Thoracic aorta (tissue), 2 donors: ENCODE measurements around the gene RCAN2. TPM values are rescaled to one million over a fixed set of nuclear protein-coding genes. Genes with fewer than 3 reads are reported as not detected.

ENCODE experiments used
- ATAC-seq: fragments of 150-250 bp; one replicate; pipeline ENCODE4 v1.8.0; 2017; ENCODE audit warnings: low read depth; ENCODE audit not compliant: insufficient number of reproducible peaks, low FRiP score
- DNase-seq: peaks from one replicate; pipeline ENCODE4 v3.0.0-alpha.2; 2020; ENCODE audit warnings: low spot score
- H3K27ac ChIP-seq, 2 donors: fragments of 200-600 bp; sonication (generic); 1 replicate in 1 of 2; 2 replicates in 1 of 2; pipeline ENCODE4 v1.5.1; 2016; ENCODE audit warnings: mild to moderate bottlenecking in 2 of 2, moderate library complexity in 2 of 2
- H3K27me3 ChIP-seq: fragments of 200-600 bp; sonication (generic); replicated peaks from 2 replicates; pipeline ENCODE4 v1.6.0; 2016; ENCODE audit warnings: mild to moderate bottlenecking; ENCODE audit not compliant: insufficient read depth
- H3K36me3 ChIP-seq: fragments of 200-600 bp; sonication (generic); one replicate; pipeline ENCODE4 v1.5.1; 2016
- H3K4me1 ChIP-seq, 2 donors: fragments of 200-600 bp; sonication (generic); 1 replicate in 1 of 2; 2 replicates in 1 of 2; pipeline versions ENCODE4 v1.5.1 to v1.6.0; 2016; ENCODE audit warnings: low read depth in 2 of 2, mild to moderate bottlenecking in 1 of 2; ENCODE audit not compliant: control insufficient read depth in 1 of 2
- H3K4me3 ChIP-seq: fragments of 200-600 bp; sonication (generic); 2 replicates; pipeline ENCODE4 v1.5.1; 2016; ENCODE audit warnings: mild to moderate bottlenecking
- H3K9me3 ChIP-seq: fragments of 200-600 bp; sonication (generic); 2 replicates; pipeline ENCODE4 v1.5.1; 2016
- total RNA-seq, 2 donors: library from RNA; depleted of rRNA; stranded (reverse); fragments of >200 nt; gene quantifications; one replicate each; pipeline versions ENCODE4 v1.1.0 to v1.2.3, GENCODE V29; 2016
- TF ChIP-seq, protein P1 (sequence below): fragments of 200-600 bp; sonication (generic); IDR thresholded peaks from one replicate; pipeline ENCODE4 v1.5.1; 2019; ENCODE audit warnings: antibody characterized with exemption

RCAN2 gene
- total RNA-seq, 2 donors from 2014 or later: 126 to 289 TPM

GRCh38 chr6:46466570-46466969, 24.7 kb downstream of the RCAN2 start:
- no peak for ATAC-seq
- peaks cover under 1 to 61% of the 10 kb centered on the region in 2 donors for H3K4me1 ChIP-seq
- TF ChIP-seq, protein P1, sequence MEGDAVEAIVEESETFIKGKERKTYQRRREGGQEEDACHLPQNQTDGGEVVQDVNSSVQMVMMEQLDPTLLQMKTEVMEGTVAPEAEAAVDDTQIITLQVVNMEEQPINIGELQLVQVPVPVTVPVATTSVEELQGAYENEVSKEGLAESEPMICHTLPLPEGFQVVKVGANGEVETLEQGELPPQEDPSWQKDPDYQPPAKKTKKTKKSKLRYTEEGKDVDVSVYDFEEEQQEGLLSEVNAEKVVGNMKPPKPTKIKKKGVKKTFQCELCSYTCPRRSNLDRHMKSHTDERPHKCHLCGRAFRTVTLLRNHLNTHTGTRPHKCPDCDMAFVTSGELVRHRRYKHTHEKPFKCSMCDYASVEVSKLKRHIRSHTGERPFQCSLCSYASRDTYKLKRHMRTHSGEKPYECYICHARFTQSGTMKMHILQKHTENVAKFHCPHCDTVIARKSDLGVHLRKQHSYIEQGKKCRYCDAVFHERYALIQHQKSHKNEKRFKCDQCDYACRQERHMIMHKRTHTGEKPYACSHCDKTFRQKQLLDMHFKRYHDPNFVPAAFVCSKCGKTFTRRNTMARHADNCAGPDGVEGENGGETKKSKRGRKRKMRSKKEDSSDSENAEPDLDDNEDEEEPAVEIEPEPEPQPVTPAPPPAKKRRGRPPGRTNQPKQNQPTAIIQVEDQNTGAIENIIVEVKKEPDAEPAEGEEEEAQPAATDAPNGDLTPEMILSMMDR: no peak
- peak overlapping the region in 1 of 2 donors; percentile 22 for H3K27ac ChIP-seq
- no peak for DNase-seq
- H3K27me3 ChIP-seq: no peaks in the 10 kb centered on the region
- H3K4me3 ChIP-seq: no peak overlapping the region
- no peaks in the 10 kb centered on the region for H3K36me3 ChIP-seq
- no peaks in the 10 kb centered on the region for H3K9me3 ChIP-seq

DNA sequence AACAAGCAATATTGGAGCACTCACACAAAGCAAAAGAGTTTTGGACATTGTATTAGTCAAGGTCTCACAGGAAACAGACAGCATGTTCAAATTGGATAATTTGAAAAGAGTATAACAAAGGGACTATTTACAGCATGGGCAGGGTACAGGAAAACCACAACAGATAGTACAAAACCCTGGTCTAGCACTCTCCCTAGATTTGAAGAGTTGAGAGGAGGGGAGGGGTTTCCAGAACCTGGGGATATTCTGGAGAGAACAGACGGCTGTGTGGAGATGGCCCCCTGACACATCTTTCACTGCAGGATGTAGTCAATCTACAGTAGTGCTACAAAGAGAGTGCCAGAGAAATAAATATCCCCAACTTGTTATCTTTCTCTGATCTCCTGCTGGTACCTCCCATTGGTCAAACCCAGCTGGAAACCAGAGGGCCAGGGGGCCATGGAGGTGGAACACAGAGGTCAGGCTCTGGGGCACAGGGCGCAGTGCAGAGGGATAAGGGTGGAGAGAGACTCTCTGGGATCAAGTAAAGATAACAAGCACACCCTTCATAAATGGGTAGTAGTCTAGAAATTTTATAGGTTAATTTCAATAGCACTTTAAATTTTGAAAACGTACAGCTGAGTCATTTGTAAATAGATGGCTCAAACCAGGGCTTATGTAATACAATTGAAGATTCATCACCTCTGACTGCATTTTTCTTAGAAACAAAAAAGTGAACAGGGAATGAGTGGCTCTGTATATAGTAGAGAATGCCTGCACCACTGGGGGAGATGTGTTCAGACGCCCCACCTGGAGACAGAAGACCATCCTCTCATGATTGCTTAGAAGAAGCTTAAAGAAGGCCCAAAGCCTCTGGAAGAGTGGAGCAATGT, 25.7 kb downstream of the RCAN2 start:
- TF ChIP-seq, protein P1: no peak
- Histone ChIP-seq H3K36me3 (no peaks in the 10 kb centered on the region), H3K4me1 (peaks cover 0 to 60% of the 10 kb centered on the region in 2 donors), H3K27ac (peak overlapping the region; percentile 20 to 24), H3K9me3 (no peaks in the 10 kb centered on the region), H3K4me3 (no peak overlapping the region), H3K27me3 (no peaks in the 10 kb centered on the region)
- DNase-seq (no peak), ATAC-seq (no peak)

- Histone ChIP-seq H3K27me3 (no peaks in the 10 kb centered on the region), H3K36me3 (no peaks in the 10 kb centered on the region), H3K27ac (peak overlapping the region; percentile 72 to 86), H3K4me1 (peaks cover 49 to 84% of the 10 kb centered on the region in 2 donors), H3K9me3 (no peaks in the 10 kb centered on the region), H3K4me3 (no peak overlapping the region)
- no peak for DNase-seq
- no peak for ATAC-seq
- TF ChIP-seq, protein P1: no peak
These were observed 35.0 kb downstream of the RCAN2 start for GRCh38 chr6:46456297-46456696.

- Histone ChIP-seq H3K36me3 (no peaks in the 10 kb centered on the region), H3K27me3 (no peaks in the 10 kb centered on the region), H3K4me3 (no peak overlapping the region), H3K9me3 (no peaks in the 10 kb centered on the region), H3K27ac (peak overlapping the region; percentile 72 to 86), H3K4me1 (peaks cover 49 to 78% of the 10 kb centered on the region in 2 donors)
- ATAC-seq: no peak
- TF ChIP-seq, protein P1: no peak
- no peak for DNase-seq
These were observed 36.6 kb downstream of the RCAN2 start for GRCh38 chr6:46454691-46455090.

DNA sequence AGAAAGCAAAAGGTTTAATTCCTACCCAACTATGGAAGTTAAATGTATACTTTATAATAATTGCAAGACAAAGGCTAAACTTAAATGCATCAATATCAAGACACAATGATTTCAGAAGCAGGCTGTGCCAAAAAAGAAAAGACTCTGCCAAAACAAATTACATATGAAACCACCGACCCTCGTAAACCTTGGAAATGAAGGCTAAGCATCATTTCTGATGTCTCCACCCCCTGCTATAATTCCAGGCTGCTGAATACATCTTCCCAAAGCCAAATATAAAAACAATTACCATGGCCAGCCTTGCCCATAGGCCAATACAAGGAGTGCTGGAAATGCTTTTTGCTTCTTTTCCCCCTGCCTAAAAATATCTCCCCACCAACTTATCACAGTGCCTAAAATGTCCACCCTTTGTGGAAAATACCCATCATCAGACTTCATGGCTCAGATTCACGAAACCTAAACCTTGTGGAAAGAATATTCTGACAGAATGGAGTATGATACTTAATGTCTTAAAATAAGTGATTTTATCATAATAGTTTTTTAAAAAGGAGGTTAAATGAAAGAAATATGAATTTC, 37.4 kb downstream of the RCAN2 start:
- no peak for ATAC-seq
- DNase-seq: no peak
- H3K36me3 ChIP-seq: no peaks in the 10 kb centered on the region
- peaks cover 46 to 71% of the 10 kb centered on the region in 2 donors for H3K4me1 ChIP-seq
- H3K27ac ChIP-seq: peak overlapping the region; percentile 72 to 86
- TF ChIP-seq, protein P1: no peak
- H3K27me3 ChIP-seq: no peaks in the 10 kb centered on the region
- H3K9me3 ChIP-seq: peaks cover 1% of the 10 kb centered on the region
- H3K4me3 ChIP-seq: peak overlapping the region; percentile 25
